Mesodermal cell (in vitro differentiated cells): ENCODE measurements around the gene IRF7.
"Not testable (repeated sequence)": the region's sequence is repeated elsewhere in the genome, so short reads cannot be mapped to it uniquely, and the experiment has no call there.

ENCODE experiments used
- H3K27ac ChIP-seq: 2 replicates; pipeline ENCODE4 v1.7.0; 2013; ENCODE audit warnings: mild to moderate bottlenecking, low read depth, low read length, moderate library complexity; ENCODE audit not compliant: severe bottlenecking
- H3K36me3 ChIP-seq: 2 replicates; pipeline ENCODE4 v1.7.1; 2013; ENCODE audit warnings: mild to moderate bottlenecking, low read length, moderate library complexity; ENCODE audit not compliant: control insufficient read depth, insufficient read depth
- H3K4me1 ChIP-seq: one replicate; pipeline ENCODE4 v1.7.1; 2013; ENCODE audit warnings: mild to moderate bottlenecking, low read length; ENCODE audit not compliant: insufficient read depth, control insufficient read depth, poor library complexity, severe bottlenecking
- H3K4me3 ChIP-seq: 2 replicates; pipeline ENCODE4 v1.7.0; 2013; ENCODE audit warnings: low read length, control low read depth, mild to moderate bottlenecking; ENCODE audit not compliant: insufficient read depth, poor library complexity, severe bottlenecking; ENCODE audit errors: extremely low read depth
- H3K9me3 ChIP-seq: 2 replicates; pipeline ENCODE4 v1.7.1; 2013; ENCODE audit warnings: mild to moderate bottlenecking, low read length, moderate library complexity; ENCODE audit not compliant: control insufficient read depth
- WGBS, 2 experiments: methylation state at CpG; one replicate each; pipeline ENCODE4 v1.1.5; 2013; ENCODE audit warnings: missing lambda C conversion rate in 2 of 2; ENCODE audit not compliant: insufficient coverage in 2 of 2; 5-methylcytosine and 5-hydroxymethylcytosine counted together

IRF7 gene

GRCh38 chr11:579830-580601, 35.7 kb downstream of the IRF7 start:
- Histone ChIP-seq H3K27ac (no peak overlapping the region), H3K36me3 (peaks cover 51% of the 10 kb centered on the region)

GRCh38 chr11:578276-579035, 37.3 kb downstream of the IRF7 start:
- H3K27ac ChIP-seq, result no peak overlapping the region
- peaks cover 38% of the 10 kb centered on the region for H3K36me3 ChIP-seq
- H3K4me3 ChIP-seq, result peak overlapping the region; percentile 89
- H3K9me3 ChIP-seq, result no peaks in the 10 kb centered on the region
- peaks cover 38% of the 10 kb centered on the region for H3K4me1 ChIP-seq
- WGBS, 2 experiments, result 92 to 95% methylated on average over 17 to 21 of the region's 21 CpGs

More at GRCh38 chr11:579830-580601, 35.7 kb downstream of the IRF7 start:
- 95 to 97% methylated on average over 17 to 19 of the region's 20 CpGs for WGBS, 2 experiments
- Histone ChIP-seq H3K4me1 (peaks cover 29% of the 10 kb centered on the region), H3K4me3 (no peak overlapping the region), H3K9me3 (no peaks in the 10 kb centered on the region)

DNA sequence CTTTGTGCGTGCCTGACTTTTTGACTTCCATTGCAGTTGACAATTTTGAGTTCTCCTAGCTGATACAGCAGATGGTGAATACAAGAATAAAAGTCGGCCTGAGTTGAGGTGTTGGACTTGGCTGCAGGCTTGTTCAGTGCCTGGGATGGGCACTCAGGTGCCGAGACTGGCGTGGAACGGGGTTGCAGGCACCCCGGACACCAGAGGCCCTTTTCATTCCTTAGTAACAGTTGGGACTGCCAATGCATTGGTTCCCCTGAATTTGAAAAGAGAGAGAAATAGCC, 38.2 kb downstream of the IRF7 start:
- 72 to 80% methylated on average over 2 to 6 of the region's 6 CpGs for WGBS, 2 experiments
- Histone ChIP-seq H3K36me3 (peaks cover 33% of the 10 kb centered on the region), H3K4me3 (peak overlapping the region; percentile 89), H3K9me3 (no peaks in the 10 kb centered on the region), H3K27ac (no peak overlapping the region), H3K4me1 (peaks cover 38% of the 10 kb centered on the region)

DNA sequence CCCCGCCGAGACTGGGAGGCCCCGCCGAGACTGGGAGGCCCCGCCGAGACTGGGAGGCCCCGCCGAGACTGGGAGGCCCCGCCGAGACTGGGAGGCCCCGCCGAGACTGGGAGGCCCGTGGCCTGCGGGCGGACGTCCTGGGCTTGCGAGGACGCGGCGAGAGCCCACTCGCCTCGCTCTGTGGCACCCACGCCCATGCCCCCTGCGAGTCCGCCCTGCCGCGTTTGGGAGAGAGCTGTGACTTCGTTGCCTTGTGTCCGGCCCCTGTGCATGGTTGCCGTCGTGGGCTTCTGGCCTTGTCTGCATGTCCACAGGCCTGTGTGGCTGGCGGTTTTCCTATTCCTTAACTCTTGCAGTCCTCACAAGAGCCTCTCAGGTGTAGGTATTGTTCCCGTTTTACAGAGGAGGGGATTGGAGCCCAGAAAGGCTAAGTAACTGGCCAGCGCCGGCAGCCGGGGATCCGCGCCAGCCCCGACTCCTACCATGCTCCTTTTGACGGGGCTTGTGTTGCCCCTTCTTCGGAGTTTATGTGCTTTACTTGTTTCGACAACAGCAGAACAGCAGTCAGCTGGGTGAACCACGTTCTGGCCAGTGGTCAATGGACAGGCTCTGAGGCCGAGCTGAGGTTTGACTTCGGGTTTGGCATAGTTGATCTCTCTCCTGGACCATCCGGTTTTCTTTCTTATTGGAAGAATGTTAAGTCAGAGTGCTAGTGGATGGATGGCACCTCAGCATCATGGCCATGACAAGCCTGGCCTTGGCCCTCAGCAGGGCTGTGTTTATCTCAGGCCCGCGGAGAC, 38.7 kb downstream of the IRF7 start:
- 8 to 13% methylated on average over 29 to 41 of the region's 48 CpGs for WGBS, 2 experiments
- H3K36me3 ChIP-seq, result peaks cover 27% of the 10 kb centered on the region
- H3K9me3 ChIP-seq, result no peaks in the 10 kb centered on the region
- H3K4me3 ChIP-seq, result peak overlapping the region; percentile 89
- H3K27ac ChIP-seq, result no peak overlapping the region
- H3K4me1 ChIP-seq, result peaks cover 38% of the 10 kb centered on the region

- H3K27ac ChIP-seq, result peak within 1 kb of the TSS; percentile 98
- 0 to 1% methylated on average over 23 to 51 of the region's 99 CpGs for WGBS, 2 experiments
These were observed 39.6 kb downstream of the IRF7 start, which contains the start of gene PHRF1 for GRCh38 chr11:575996-576768. PHRF1 (plus strand) TSS chr11:576470; CDS start chr11:581513, 5,043 bp downstream.

GRCh38 chr11:575313-575995, 40.3 kb downstream of the IRF7 start:
- no peaks in the 10 kb centered on the region for H3K9me3 ChIP-seq
- H3K4me1 ChIP-seq, result peaks cover 38% of the 10 kb centered on the region
- peak overlapping the region; percentile 50 for H3K4me3 ChIP-seq
- H3K36me3 ChIP-seq, result peaks cover 18% of the 10 kb centered on the region
- 1 to 2% methylated on average over 46 to 47 of the region's 81 CpGs for WGBS, 2 experiments
- H3K27ac ChIP-seq, result no peak overlapping the region

More at GRCh38 chr11:575996-576768, 39.6 kb downstream of the IRF7 start, which contains the start of gene PHRF1:
- Histone ChIP-seq H3K36me3 (peaks cover 20% of the 10 kb centered on the region), H3K9me3 (no peaks in the 10 kb centered on the region), H3K4me3 (peak within 1 kb of the TSS; percentile 89), H3K4me1 (peaks cover 38% of the 10 kb centered on the region)

DNA sequence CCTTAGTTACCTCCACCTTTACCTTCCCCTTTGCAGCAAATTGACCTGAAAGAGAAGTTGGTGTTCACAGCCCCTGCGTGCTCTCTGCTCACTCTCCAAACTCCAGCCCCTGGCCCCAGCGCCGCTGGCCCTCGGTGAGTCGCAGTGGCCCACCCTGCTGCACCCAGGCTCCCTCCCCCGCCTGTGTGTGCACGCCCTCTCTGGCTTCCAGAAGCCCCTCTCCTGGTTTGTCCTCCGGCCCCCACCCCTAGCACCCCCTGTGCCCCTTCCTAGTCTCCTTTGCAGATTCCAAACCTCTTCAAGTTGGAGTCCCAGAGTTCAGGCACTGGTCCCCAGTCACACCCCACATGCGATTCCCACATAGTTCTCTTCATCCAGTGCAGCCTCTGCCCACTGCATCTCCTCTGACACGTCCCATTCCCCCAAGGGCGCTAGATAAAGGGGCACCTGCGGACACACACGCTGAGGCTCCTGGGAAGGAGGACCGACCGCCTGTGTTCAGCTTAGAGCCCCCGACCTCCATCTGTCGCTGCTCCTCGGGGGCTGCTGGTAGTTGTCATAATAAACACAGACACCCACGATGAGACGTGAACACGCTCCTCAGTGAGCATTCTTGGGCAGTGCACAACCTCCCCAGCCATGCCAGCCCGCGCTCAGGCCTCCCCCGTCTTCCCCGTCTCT, 41.0 kb downstream of the IRF7 start:
- peak overlapping the region; percentile 50 for H3K4me3 ChIP-seq
- H3K36me3 ChIP-seq, result peaks cover 15% of the 10 kb centered on the region
- H3K27ac ChIP-seq, result no peak overlapping the region
- peaks cover 36% of the 10 kb centered on the region for H3K4me1 ChIP-seq
- WGBS, 2 experiments, result 15 to 20% methylated on average over 20 to 21 of the region's 25 CpGs
- no peaks in the 10 kb centered on the region for H3K9me3 ChIP-seq

DNA sequence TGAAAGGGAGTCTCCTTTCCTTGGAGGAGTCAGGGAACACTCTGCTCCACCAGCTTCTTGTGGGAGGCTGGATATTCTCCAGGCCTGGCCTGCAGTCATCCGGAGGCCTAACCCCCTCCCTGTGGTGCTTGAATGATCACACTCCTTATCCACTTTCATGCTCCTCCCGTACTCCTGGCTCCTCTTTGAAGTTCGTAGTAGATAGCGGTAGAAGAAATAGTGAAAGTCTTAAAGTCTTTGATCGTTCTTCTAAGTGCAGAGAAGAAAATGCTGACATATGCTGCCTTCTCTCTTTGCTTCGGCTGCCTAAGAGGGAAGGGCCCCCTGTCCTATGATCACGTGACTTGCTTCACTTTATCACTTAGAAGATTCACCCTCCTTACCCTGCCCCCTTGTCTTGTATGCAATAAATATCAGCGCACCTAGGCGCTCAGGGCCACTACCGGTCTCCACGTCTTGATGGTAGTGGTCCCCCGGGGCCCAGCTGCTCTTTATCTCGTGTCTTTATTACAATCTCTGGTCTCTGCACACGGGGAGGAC, 41.6 kb downstream of the IRF7 start:
- H3K4me3 ChIP-seq, H3K9me3 ChIP-seq, H3K27ac ChIP-seq: not testable (repeated sequence)
- Histone ChIP-seq H3K4me1 (peaks cover 29% of the 10 kb centered on the region), H3K36me3 (peaks cover 14% of the 10 kb centered on the region)
- 58 to 66% methylated on average over 10 to 12 of the region's 14 CpGs for whole genome bisulfite sequencing, 2 experiments

DNA sequence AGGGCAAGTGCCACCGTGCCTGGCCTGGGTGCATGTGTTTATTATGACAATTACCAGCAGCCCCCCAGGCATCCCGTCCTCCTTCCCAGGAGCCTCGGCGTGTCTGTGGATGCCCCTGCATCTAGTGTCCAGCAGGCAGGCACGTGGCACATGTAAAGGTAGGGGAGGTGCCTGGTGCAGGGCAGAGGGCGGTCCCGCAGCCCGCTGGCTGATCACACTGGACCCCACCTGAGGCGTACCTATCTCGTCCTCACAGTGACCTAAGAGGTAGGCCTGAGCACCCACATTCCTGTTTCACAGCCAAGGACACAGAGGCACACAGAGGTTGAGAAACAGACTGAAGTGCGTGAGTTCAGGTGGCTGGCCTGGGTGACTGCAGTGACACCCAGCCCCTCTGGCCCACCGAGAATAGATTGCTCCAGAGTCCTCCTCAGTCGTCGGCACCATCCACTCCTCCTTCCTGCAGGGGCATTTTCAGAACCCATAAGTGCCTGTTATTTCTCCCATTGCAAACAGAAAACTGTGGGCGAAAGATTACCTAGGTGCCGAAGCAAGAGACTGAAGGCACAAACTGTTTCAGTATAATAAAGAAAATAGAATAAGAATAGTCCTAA, 42.5 kb downstream of the IRF7 start:
- H3K36me3 ChIP-seq, result peaks cover 11% of the 10 kb centered on the region
- no peak overlapping the region for H3K4me3 ChIP-seq
- H3K9me3 ChIP-seq, result no peaks in the 10 kb centered on the region
- no peak overlapping the region for H3K27ac ChIP-seq
- 93 to 94% methylated on average over 14 of the region's 16 CpGs for WGBS, 2 experiments
- H3K4me1 ChIP-seq, result peaks cover 22% of the 10 kb centered on the region
